Erythroblast (primary cell): ENCODE measurements around the gene YWHAH.
"Not testable (repeated sequence)": the region's sequence is repeated elsewhere in the genome, so short reads cannot be mapped to it uniquely, and the experiment has no call there.

Source experiments
- DNase-seq, 2 experiments: peaks; one replicate each; lab custom pipeline; 2025; lab: John Stamatoyannopoulos, UW
- GATA1 ChIP-seq: IDR thresholded peaks from 2 replicates; pipeline ENCODE4 v1.6.1; 2011; ENCODE audit warnings: low read depth, mild to moderate bottlenecking, control low read depth, low read length, moderate library complexity
- POLR2A ChIP-seq: IDR thresholded peaks from 2 replicates; pipeline ENCODE4 v1.6.1; 2011; ENCODE audit warnings: mild to moderate bottlenecking, low read length

Gene YWHAH

GRCh38 chr22:31970490-31971444 is 26.4 kb downstream of the YWHAH start:
- TF ChIP-seq GATA1: no peak
- TF ChIP-seq POLR2A: no peak
- DNase-seq: peak; percentile 79 to 91

GRCh38 chr22:31972180-31972579 is 27.8 kb downstream of the YWHAH start:
- TF ChIP-seq GATA1 (no peak), POLR2A (no peak)
- DNase-seq: no peak

GRCh38 chr22:31973739-31974138 is 29.4 kb downstream of the YWHAH start:
- no peak for DNase-seq
- no peak for TF ChIP-seq GATA1
- TF ChIP-seq POLR2A: no peak

- DNase-seq: peak; percentile 66 to 82
- TF ChIP-seq GATA1 (no peak), POLR2A (no peak)
Measured at GRCh38 chr22:31977141-31977841, 33.0 kb downstream of the YWHAH start.

GRCh38 chr22:31977939-31978338 is 33.6 kb downstream of the YWHAH start:
- TF ChIP-seq POLR2A: no peak
- no peak for TF ChIP-seq GATA1
- DNase-seq: no peak

- no peak for TF ChIP-seq POLR2A
- TF ChIP-seq GATA1: no peak
- no peak for DNase-seq
Measured at GRCh38 chr22:31980628-31981027, 36.3 kb downstream of the YWHAH start.

GRCh38 chr22:31981976-31982375 is 37.6 kb downstream of the YWHAH start:
- not testable (repeated sequence) for DNase-seq

GRCh38 chr22:31983911-31984656 is 39.7 kb downstream of the YWHAH start:
- no peak for TF ChIP-seq POLR2A
- TF ChIP-seq GATA1: no peak
- DNase-seq: no peak

GRCh38 chr22:31987218-31987617 is 42.9 kb downstream of the YWHAH start:
- TF ChIP-seq GATA1: no peak
- no peak for TF ChIP-seq POLR2A

GRCh38 chr22:31991102-31991839 is 46.9 kb downstream of the YWHAH start:
- DNase-seq: no peak
- TF ChIP-seq GATA1: no peak
- no peak for TF ChIP-seq POLR2A

More at GRCh38 chr22:31987218-31987617, 42.9 kb downstream of the YWHAH start:
- DNase-seq: no peak

GRCh38 chr22:31995046-31995445 is 50.7 kb downstream of the YWHAH start:
- no peak for TF ChIP-seq GATA1
- TF ChIP-seq POLR2A: no peak
- peak in 1 of 2 experiments; percentile 7 for DNase-seq

- no peak for DNase-seq
- TF ChIP-seq GATA1: no peak
- no peak for TF ChIP-seq POLR2A
Measured at GRCh38 chr22:31995807-31996206, 51.5 kb downstream of the YWHAH start.
